ENCODE measurements around the gene HSPA4L. TPM values are rescaled to one million over a fixed set of nuclear protein-coding genes. Genes with fewer than 3 reads are reported as not detected.

Gene HSPA4L
- total and polyA plus RNA-seq, 2 experiments from 2014 or later: 3.5 to 4.2 TPM

DNA sequence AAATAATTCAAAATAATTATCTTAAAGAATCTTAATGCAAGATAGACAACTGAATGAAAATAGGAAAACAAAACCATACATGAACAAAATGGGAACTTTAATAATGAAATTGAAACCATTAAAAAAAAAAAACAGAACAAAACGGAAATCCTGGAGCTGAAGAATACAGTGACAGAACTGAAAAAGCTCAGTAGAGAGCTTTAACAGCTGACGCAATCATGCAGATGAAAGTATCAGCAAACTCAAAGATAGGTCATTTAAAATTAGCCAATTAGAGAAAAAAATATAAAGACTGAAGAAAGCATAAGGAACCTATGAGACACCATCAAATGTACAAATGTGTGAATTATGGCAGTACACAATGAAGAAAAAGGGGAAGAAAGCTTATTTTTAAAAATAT lies 33.2 kb upstream of the HSPA4L start (continued):
- TF ChIP-seq, protein P1, sequence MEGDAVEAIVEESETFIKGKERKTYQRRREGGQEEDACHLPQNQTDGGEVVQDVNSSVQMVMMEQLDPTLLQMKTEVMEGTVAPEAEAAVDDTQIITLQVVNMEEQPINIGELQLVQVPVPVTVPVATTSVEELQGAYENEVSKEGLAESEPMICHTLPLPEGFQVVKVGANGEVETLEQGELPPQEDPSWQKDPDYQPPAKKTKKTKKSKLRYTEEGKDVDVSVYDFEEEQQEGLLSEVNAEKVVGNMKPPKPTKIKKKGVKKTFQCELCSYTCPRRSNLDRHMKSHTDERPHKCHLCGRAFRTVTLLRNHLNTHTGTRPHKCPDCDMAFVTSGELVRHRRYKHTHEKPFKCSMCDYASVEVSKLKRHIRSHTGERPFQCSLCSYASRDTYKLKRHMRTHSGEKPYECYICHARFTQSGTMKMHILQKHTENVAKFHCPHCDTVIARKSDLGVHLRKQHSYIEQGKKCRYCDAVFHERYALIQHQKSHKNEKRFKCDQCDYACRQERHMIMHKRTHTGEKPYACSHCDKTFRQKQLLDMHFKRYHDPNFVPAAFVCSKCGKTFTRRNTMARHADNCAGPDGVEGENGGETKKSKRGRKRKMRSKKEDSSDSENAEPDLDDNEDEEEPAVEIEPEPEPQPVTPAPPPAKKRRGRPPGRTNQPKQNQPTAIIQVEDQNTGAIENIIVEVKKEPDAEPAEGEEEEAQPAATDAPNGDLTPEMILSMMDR (conservative IDR thresholded peaks at IDR 0.05; ENCODE audit: low read depth in 2 of 2): no peak
- no peak for TF ChIP-seq EZH2 (IDR thresholded peaks at IDR 0.05; ENCODE audit: low read depth, unreplicated experiment)

DNA sequence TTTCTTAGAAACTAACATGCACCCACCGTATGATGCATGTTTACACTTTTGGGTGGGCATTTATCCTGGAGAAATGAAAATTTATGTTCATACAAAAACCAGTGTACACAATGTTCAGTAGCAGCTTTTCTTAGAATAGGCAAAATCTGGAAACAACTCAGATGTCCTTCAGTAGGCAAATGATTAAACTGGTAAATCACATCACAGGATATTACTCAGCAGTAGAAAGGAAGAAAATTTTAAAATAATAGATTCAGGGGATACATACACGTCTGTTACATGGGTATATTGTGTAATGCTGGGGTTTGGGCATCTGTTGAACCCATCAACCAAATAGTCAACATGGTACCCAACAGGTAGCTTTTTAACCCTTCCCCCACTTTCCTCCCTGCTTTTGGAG lies 25.2 kb upstream of the HSPA4L start:
- Histone ChIP-seq H3K4me3 (no peak overlapping the region), H3K79me2 (replicated peaks; ENCODE audit: insufficient read depth) (no peaks in the 10 kb centered on the region), H3K36me3 (ENCODE audit: insufficient read depth) (no peaks in the 10 kb centered on the region), H3K4me1 (ENCODE audit: insufficient read depth) (no peaks in the 10 kb centered on the region), H3K4me2 (no peak overlapping the region), H3K27me3 (ENCODE audit: insufficient read depth) (no peaks in the 10 kb centered on the region), H3K27ac (ENCODE audit: low read depth) (no peak overlapping the region), H3K9me2 (ENCODE audit: insufficient read depth) (peaks cover 3% of the 10 kb centered on the region; the same call in 1 of the 2 replicates), H4K20me1 (replicated peaks; ENCODE audit: insufficient read depth) (no peaks in the 10 kb centered on the region), H2AFZ (no peak overlapping the region), H3F3A (replicated peaks; ENCODE audit: low read depth) (no peaks in the 10 kb centered on the region)
- TF ChIP-seq, protein P2, sequence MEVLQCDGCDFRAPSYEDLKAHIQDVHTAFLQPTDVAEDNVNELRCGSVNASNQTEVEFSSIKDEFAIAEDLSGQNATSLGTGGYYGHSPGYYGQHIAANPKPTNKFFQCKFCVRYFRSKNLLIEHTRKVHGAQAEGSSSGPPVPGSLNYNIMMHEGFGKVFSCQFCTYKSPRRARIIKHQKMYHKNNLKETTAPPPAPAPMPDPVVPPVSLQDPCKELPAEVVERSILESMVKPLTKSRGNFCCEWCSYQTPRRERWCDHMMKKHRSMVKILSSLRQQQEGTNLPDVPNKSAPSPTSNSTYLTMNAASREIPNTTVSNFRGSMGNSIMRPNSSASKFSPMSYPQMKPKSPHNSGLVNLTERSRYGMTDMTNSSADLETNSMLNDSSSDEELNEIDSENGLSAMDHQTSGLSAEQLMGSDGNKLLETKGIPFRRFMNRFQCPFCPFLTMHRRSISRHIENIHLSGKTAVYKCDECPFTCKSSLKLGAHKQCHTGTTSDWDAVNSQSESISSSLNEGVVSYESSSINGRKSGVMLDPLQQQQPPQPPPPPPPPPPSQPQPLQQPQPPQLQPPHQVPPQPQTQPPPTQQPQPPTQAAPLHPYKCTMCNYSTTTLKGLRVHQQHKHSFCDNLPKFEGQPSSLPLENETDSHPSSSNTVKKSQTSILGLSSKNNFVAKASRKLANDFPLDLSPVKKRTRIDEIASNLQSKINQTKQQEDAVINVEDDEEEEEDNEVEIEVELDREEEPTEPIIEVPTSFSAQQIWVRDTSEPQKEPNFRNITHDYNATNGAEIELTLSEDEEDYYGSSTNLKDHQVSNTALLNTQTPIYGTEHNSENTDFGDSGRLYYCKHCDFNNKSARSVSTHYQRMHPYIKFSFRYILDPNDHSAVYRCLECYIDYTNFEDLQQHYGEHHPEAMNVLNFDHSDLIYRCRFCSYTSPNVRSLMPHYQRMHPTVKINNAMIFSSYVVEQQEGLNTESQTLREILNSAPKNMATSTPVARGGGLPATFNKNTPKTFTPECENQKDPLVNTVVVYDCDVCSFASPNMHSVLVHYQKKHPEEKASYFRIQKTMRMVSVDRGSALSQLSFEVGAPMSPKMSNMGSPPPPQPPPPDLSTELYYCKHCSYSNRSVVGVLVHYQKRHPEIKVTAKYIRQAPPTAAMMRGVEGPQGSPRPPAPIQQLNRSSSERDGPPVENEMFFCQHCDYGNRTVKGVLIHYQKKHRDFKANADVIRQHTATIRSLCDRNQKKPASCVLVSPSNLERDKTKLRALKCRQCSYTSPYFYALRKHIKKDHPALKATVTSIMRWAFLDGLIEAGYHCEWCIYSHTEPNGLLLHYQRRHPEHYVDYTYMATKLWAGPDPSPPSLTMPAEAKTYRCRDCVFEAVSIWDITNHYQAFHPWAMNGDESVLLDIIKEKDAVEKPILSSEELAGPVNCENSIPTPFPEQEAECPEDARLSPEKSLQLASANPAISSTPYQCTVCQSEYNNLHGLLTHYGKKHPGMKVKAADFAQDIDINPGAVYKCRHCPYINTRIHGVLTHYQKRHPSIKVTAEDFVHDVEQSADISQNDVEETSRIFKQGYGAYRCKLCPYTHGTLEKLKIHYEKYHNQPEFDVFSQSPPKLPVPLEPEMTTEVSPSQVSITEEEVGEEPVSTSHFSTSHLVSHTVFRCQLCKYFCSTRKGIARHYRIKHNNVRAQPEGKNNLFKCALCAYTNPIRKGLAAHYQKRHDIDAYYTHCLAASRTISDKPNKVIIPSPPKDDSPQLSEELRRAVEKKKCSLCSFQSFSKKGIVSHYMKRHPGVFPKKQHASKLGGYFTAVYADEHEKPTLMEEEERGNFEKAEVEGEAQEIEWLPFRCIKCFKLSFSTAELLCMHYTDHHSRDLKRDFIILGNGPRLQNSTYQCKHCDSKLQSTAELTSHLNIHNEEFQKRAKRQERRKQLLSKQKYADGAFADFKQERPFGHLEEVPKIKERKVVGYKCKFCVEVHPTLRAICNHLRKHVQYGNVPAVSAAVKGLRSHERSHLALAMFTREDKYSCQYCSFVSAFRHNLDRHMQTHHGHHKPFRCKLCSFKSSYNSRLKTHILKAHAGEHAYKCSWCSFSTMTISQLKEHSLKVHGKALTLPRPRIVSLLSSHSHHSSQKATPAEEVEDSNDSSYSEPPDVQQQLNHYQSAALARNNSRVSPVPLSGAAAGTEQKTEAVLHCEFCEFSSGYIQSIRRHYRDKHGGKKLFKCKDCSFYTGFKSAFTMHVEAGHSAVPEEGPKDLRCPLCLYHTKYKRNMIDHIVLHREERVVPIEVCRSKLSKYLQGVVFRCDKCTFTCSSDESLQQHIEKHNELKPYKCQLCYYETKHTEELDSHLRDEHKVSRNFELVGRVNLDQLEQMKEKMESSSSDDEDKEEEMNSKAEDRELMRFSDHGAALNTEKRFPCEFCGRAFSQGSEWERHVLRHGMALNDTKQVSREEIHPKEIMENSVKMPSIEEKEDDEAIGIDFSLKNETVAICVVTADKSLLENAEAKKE (CRISPR knock-in tag; IDR thresholded peaks at IDR 0.05): no peak
- TF ChIP-seq STAT1 (IDR thresholded peaks at IDR 0.05; ENCODE audit: unreplicated experiment) (no peak), EZH2phosphoT487 (IDR thresholded peaks at IDR 0.05; ENCODE audit: unreplicated experiment) (no peak), ZNF331 (CRISPR knock-in tag; IDR thresholded peaks at IDR 0.05; ENCODE audit: low read depth) (no peak), CREB1 (CRISPR knock-in tag; IDR thresholded peaks at IDR 0.05; ENCODE audit: low read depth) (no peak)
- TF ChIP-seq, protein P3, sequence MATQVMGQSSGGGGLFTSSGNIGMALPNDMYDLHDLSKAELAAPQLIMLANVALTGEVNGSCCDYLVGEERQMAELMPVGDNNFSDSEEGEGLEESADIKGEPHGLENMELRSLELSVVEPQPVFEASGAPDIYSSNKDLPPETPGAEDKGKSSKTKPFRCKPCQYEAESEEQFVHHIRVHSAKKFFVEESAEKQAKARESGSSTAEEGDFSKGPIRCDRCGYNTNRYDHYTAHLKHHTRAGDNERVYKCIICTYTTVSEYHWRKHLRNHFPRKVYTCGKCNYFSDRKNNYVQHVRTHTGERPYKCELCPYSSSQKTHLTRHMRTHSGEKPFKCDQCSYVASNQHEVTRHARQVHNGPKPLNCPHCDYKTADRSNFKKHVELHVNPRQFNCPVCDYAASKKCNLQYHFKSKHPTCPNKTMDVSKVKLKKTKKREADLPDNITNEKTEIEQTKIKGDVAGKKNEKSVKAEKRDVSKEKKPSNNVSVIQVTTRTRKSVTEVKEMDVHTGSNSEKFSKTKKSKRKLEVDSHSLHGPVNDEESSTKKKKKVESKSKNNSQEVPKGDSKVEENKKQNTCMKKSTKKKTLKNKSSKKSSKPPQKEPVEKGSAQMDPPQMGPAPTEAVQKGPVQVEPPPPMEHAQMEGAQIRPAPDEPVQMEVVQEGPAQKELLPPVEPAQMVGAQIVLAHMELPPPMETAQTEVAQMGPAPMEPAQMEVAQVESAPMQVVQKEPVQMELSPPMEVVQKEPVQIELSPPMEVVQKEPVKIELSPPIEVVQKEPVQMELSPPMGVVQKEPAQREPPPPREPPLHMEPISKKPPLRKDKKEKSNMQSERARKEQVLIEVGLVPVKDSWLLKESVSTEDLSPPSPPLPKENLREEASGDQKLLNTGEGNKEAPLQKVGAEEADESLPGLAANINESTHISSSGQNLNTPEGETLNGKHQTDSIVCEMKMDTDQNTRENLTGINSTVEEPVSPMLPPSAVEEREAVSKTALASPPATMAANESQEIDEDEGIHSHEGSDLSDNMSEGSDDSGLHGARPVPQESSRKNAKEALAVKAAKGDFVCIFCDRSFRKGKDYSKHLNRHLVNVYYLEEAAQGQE (IDR thresholded peaks at IDR 0.05; ENCODE audit: unreplicated experiment): no peak
- TF ChIP-seq, protein P1 (conservative IDR thresholded peaks at IDR 0.05; ENCODE audit: low read depth in 2 of 2): no peak
- DNase-seq (ENCODE audit: low spot score) (no peak), ATAC-seq (no peak)
- no peaks in the 10 kb centered on the region for H3K4me1 Mint-ChIP-seq
- H3K4me3 Mint-ChIP-seq: no peak overlapping the region
- peaks cover 6% of the 10 kb centered on the region; the same call in 1 of the 3 replicates for H3K9me3 Mint-ChIP-seq
- no peaks in the 10 kb centered on the region for H3K27me3 Mint-ChIP-seq (ENCODE audit: insufficient read depth, low read depth, poor library complexity)
- no peaks in the 10 kb centered on the region for H3K36me3 Mint-ChIP-seq (ENCODE audit: low read depth)
- no peak overlapping the region for H3K27ac Mint-ChIP-seq

All from GM23338 (cell line).